ENCODE measurements around the gene KLHDC10.
"Not testable (repeated sequence)": the region's sequence is repeated elsewhere in the genome, so short reads cannot be mapped to it uniquely, and the experiment has no call there.

The KLHDC10 gene

DNA sequence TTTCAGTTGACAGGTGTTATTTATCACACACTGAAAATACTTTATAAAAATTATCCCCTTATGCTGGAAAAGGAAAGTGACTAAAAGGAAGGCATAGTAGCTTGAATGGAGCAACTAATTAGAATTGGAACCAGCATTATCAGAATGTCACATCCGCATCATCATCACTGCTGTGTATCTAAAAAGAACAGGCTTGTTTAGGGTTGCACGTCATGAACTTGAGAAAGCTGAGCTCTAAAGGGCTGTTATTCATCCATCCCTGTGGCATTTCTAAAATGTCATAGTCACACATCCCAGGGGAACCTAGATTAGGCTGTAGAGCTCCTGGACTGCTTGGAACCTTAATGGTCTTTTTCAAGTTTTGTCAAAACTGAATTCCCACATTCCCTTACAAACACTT, 54.4 kb downstream of the KLHDC10 start:
- no peak for DNase-seq

DNA sequence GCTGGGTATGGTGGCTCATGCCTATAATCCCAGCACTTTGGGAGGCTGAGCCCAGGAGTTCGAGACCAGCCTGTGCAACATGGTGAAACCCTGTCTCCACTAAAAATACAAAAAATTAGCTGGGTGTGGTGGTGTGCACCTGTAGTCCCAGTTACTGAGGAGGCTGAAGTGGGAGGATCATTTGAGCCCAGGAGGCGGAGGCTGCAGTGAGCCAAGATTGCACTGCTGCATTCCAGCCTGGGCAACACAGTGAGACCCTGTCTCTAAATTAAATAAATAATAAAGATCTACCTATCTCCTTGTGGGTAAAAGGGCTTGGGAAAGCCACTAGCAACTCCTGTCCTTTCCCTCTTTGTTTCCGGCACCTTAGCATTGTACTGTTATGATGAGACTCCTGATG, 56.5 kb downstream of the KLHDC10 start:
- DNase-seq, result not testable (repeated sequence)

DNA sequence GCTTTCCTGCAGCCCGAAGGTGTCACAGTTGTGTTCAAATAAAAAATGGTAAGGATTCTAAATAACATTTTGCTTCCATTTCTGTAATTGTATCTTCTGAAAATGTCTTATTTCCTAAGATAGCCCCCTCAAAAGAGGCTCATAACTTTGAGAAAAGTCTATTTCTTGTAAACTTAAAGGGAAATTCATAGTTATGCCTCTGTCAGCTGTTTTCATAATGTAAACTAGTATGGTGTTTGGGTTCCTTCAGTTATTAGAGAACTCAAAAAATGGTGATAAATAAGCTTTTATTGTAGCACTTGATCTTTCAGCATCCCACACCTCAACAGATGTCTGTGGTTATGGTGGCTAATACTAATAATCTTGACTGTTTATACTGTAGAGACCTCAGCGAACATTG, 57.1 kb downstream of the KLHDC10 start:
- DNase-seq, result no peak

DNA sequence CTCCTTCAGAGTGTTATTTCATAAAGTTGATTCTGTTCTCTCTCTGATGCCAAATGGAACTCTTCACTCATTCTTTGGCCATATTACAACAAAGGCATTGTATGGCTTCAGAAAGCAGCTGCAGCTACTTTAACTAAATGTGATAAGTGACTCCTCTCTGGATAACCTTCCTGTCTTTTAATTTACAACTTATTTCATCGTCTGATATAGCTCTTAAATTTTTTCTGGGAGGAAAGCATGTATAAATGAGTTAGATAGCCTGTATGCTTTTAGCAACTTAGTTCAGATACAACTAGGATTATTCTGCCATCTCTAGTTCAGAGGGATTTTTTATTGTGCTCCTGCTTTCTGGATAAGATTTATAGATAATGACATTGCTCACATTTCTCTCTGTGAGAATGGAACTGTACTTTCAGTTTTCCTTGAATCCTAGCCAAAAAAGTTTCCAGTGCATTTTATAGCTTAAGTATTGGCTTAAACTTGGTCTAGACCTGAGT, 57.5 kb downstream of the KLHDC10 start:
- DNase-seq, result no peak

DNA sequence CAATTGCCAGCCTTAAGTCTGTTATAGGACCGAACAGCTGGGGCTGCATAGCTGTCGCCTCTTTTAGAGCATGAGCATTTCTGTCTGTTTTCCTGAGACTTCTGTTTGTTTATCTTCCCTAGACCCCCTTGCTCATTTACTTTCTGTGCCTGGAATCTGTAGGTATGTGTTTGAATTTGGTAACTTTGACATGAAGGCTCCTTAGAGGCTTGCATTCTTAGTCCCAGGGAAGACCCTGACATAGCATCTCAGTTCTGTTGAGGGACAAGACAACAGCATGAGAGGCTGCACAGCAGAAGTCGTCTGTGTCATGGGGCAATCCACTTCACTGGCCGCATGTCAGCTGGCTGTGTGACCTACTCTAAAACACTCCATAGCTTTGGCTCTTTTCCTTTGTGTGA, 58.7 kb downstream of the KLHDC10 start:
- DNase-seq, result no peak

DNA sequence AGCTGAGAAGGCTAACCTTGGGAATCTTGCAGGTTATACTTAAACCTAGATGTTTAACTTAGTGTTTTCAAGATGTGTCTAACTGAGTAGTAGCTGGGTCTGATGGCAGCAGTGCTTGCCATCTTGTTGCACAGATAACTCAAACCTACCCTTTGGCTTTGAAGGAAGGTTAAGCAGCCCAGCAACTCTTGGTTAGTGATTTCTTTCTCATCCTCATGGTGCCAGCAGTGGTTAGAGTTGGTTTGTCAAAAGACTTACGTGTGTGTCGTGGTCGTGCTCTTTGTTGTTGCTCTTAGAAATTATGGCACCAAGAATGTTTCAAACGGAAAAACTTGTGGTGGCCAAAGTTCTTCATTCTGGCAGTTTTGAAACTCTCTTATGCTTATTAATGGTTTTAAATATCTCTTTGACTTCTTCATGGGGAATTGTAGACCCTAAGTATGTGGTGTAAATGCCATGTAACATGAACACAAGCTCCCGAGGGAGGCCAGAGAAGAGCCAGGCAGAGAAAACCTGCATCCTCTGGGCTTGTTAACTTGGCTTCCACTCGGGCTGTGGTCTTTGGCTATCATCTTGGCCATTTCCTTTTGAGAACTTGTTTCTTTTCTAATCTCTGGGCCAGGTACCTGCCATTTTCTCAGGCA, 61.0 kb downstream of the KLHDC10 start:
- DNase-seq, result no peak

DNA sequence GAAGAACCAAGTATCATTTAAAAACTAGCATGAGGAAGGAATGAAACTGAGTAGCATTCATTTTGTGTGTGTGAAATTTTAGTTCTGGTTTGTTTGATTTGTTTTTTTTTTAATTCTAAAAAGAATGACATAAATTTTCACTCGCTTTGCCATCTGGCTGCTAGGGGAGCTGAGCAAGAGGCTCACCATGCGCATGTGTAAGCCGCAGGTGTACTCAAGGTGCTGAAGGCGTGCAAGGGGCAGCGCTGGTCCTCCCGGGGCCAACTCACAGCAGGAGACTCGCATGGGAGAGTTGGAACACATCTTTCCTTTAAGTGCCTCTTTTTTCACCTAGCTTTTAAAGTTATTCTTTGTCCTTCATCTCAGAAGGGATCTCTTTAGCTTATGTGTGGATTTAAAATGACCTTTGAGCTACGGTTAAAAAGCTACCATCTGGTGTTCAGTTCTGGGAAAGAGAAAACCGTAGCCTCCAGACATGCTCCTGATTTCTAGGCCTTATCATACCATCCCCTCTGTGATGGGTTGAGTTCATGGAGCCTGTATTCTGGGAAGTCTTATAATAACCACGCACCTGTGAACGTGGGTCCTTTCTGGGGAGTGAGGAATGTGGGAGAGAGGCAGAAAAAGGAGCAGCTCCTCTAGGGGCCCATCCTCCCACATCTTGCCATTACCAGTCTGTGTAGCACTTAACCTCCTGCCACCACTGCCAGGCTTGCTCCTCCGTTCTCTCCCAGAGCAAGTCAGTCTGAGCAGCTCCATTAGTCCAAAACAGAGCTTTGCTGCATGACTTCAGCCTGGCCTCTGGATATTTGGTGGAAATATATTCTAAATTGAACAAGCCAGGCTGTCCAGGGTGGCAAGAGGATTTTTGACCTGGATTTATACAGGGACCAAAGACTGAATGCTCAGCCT, 61.9 kb downstream of the KLHDC10 start:
- DNase-seq, result no peak

DNA sequence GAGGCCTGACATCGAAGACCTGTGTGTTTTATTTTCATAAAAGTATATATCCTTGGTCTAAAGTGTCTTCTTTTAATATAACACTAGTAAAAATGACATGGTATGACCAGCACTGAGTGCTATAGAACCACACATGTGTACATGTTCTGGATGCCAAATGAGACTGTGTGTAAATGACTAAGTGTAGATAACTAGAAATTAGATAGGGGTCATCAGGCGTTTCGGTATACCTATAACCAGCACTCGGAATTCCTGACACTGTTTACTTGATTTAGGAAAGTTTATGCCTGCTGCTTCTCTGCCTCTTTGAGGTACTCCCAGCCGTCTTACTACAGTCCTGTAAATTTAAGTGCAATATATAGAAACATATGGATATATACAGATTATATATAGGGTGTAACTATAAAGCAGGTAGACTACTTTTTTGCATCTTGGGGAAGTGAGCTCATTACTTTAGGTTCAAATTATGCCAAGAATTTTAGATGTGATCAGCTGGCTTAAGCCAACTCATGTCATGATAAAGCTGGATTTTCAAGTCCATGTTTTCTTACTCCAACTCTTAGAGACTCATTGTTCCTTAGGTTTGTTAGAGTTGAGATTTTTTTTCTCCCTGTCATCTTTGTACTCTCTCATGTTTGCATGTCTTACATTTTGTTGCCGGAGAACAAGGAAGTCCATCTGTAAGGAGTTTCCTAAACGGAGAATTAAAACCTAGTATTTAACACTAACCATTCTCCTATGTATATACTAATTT, 62.9 kb downstream of the KLHDC10 start:
- DNase-seq, result no peak

DNA sequence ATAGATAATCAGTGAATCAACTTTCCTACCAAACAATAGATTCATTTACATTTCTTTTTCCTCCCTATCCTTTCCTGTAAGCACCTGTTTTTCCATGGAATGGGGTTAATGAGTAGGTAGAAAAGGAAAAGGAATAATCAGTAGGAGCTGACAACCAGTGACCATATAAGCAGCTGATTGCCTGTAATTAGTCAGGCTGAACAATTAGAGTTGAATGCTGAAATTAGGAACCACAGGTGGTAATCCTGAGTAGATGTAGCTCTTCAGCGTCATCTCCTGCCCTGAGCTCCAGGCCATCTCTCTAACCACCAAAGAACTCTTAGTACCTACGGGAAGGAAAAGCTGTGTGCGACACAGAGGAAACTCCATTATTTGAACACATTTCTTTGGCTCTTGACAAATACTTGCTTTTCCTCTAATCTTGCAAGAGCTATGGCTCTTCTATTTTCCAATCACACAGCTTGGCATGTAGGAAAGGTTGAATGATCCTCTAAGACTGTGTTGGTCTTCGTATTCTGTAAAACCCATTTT, 63.8 kb downstream of the KLHDC10 start:
- no peak for DNase-seq

DNA sequence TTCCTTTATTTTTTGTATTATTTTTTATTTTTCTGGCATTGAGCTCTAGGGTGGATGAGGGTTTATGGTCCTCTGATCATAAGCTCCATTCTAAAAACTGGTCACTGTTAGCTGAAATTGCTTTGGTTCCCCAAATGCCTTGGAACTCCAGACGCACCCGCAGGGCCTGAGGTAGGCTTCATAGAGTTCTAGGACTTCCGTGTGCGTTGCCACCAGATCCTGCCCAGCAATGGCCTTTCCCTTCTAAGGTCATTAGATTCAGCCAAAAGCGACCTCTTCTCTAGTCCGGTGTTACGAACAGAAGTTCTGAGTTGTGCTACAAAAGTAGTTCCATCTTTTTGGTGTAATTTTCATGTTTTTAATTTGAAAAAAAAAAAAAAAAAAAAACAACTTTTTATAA, 64.4 kb downstream of the KLHDC10 start:
- DNase-seq, result no peak

DNA sequence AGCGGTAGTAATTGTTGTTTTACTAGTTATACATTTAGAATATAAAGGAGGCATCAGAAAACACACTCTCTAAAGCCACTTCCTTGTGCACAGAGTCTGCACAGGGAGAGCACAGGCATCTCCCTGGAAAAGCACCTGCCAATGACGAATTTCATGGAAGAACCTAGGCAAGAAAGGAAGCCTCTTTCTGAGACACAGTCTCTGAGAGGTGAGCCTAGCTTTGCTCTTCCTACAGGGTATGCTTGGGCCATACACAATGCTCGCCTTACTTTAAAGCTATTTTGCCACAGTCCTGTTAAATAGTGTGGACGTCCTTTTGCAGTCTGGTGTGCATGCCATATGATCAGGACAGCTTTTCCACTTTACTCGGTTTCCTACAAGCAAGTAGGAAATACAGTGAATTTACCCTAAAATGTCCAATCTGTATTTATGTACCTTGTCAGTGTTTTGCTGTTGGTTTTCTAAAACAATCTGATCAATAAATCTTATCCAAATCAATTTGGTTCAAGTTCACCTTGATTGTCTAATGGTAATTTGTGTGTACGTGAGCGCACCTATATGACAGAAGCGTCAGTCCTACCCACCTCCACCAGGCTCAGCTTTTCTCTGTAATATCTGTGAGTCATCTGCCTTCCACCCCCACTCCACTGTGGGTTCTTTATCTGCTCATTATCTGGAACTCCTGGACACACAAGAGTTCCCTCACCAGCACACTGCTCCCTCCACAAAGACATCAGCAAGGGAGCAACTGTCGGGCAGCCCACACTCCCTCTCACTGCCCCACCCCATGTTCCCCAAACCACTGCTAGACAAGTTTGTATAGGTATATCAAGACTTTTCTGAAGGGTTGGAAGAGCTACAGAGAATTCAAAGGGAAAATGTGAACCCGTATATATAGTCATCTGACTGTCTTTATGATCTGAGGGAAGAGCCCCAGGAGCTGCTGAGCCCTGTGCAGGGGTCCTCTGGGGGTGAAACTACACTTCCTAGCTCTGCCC, 65.2 kb downstream of the KLHDC10 start:
- no peak for DNase-seq

DNA sequence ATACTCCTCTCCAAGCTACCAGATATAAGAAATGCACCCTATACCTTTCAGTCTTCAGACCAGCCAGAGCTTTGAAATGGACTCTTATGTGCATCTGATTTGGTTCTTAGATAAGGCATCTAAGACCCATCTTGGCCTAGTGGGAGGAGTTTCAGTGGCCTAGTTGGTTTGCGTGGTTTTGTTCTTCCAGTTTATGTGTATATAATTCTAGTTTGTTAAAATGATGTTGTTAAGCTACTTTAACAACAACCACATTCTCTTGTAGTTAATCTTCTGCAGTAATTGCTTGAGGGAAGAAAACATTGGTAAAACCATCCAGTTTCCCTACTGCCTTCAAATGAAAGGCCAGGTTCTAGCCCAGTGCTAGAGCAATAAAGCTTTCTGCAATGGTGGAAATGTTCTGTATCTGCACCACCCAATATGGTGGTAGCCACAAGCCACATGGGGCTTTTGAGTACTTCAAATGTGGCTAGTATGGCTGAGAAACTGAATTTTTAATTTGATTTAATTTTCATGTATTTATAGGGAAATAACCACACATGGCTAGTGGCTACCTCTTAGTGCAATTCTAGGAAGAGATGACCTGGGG, 66.3 kb downstream of the KLHDC10 start:
- DNase-seq, result no peak

DNA sequence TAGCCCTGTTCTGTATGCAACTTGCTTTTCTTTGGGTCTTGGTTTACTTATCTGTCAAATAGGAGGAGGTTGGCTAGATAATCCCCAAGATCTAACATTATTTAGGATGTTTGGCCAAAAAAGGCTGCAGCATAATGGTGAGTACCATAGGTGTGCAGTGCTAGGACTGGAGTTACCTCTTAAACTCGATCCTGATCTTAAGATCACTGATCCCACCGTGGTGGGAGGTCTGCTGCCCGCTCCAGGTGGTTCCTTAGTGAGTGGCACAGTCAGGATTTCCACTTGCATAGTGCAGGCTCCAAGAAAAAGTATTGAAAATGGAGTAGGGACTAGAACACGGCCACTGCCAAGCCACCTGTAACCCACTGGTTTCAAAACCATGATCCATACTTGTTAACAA, 66.9 kb downstream of the KLHDC10 start:
- no peak for DNase-seq

DNA sequence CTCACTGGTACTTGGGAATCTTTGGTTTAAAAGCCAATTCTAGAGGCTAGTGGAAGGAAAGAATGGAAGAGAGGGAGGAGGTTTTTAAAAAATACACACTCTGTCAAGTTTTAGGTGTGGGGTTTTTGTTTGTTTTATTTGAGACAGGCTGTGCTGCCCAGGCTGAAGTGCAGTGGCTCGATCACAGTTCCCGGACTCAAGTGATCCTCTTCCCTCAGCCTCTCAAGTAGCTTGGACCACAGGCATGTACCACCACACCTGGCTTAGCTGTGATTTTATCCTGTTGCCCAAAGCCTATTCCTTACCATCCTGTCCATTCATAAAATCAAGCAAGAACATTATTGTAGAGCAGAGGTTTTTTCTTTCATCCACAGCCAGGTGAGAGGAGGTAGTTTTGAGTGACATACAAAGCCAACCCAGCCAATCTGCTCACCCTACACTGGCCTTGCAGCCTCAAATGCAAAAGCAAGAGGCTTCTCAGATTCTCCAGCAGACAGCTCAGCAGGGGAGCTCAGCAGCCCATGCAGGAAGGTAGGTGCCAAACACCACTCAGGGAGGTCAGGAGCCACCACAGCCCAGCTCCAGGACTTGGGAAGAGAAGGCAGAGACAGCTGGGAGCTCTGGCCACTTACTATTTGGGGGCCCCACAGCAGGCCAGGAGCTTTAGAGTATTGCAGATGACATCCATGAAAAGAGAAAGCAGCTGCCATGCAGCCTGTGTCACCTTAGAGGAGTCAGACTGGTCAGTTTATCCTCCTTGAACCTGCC, 69.0 kb downstream of the KLHDC10 start:
- peak; percentile 78 for DNase-seq

DNA sequence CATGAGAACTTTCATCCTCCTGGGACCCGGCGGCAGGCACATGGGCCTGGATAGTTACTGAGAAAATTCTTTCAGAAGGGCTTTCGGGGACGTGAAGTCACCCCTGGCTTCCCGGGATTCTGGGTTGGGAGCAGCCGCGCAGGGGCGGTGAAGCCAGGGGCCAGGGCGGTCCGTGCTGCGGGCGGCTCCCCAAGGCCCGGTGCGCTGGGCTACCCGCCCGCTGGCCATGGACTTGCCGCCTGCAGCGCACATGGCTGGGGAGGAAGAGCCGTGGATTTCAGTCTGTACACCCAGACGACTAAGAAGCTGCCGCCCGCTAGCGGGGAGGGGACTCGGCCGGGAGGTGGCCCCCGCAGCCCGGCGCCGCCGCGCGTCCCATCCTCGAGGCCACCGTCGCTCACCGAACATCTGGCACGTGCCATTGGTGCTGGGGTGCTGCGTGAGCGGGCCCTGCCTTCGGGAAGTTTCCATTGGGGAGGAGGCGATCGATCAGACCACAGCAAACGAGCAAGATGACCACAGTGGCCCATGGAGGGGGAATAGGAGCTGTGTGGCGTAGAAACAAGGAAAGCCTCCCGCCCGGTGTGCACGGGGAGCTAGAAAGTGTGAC, 70.3 kb downstream of the KLHDC10 start:
- DNase-seq, result no peak

DNA sequence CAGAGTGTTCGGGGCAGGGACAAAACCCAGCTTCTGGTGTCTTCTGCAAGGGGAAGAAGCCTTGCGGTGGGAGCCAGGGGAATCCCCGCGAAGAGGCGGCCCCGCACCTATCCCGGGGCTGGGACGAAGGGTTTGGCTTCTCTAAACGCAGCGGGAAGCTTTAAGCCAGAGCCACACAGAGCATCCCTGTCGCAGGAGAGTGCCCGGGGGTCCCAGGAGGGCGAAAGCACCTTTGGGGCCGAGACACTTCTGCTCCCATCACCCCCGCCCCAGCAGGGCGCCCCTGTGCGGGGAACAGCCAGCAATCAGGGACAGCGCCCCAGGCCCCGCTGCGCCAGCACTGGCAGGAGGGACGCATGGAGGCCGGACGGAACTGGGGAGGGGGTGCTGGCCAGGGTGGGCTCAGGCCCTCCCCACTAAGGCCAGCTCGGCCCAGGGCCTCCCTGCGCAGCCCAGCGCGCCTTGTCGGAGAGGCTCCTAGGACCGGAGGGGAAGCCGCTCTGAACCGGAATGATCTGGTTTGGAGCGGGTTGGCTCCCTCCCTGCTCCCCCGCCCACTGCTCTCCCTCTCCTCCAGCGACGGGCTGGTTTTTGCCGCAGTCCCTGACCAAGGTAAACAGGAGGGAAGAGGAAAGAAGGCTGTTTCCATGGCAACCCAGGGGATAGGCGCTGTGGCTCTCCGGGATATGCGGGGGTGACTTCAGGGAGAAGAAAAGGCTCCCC, 71.0 kb downstream of the KLHDC10 start:
- DNase-seq, result peak; percentile 18

DNA sequence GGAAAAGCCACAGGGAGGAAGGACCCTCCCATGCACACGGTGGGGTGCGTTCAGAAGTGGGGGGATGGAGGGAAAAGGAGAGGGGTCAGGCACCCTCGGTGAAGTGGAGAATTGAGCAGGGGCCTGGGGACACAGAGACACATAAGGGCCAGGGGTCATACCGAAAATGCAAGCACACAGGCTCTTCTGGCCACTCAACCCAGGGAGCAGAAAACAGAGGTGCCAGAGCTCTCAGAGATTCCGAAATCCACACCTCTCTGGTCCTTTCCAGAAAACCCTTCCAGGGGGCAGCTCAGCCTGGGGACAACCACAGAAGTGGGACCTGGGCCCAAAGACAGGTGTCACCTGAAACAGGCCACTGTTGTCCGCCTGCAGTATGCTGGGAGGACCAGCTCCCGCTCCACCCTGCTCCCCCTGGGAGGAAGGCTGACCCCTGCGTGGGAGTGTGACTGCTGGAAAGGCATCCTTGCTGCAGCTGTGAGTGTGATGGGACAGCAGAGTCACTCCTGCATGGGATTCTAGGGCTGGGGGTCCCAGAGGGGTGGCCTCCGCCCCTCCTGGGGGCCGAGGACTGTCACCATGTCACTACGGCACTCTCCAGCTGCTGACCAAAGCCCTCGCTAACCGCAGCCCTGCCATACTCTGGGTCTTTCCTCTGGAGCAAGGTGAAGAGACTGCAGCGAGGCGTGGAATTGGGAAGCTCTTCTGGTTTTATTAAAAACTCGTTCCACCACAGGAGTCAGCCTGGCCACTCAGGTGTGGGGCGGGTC, 71.7 kb downstream of the KLHDC10 start:
- peak; percentile 70 for DNase-seq

DNA sequence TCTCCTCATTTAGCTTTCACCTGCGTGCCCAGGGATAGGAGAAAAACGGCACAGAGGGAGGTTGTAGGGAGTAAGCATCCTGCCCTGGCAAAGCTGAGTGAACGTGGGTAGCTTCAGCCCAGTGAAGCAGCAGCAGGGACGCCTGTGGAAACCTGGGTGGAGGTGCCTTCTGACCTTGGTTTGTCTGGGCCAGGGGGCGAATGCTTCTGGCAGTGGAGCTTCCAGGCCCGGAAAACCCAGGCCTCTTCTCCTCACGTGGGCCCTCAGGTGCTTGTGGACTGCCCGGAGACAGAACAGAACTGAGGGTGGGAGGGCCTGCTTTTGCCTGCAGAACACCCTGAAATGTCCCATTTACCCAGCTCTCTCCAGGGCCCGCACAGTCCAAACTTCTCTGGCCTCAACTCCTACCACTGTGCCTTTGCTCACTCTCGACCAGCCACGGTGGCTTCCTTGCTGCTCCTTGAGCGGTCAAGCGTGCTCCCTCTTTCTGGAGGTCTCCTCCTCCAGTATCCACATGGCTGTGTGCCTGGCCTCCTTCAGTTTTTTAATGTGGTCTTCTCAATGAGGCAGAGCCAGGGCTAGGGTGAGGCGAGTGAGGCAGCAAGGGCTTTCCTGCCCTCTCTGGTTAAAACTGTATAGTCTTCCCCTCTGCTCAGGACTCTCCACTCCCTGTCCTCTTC, 72.5 kb downstream of the KLHDC10 start:
- DNase-seq, result peak; percentile 44

All from DMS79 (cell line).